Prostate gland (tissue), 2 donors: Measurements from ENCODE around the gene PDGFD. TPM values are rescaled to one million over a fixed set of nuclear protein-coding genes. Genes with fewer than 3 reads are reported as not detected.

Experiments
- DNase-seq: peaks from one replicate; pipeline ENCODE4 v3.0.0-alpha.2; 2019; ENCODE audit warnings: low spot score
- H3K27ac ChIP-seq, 2 donors: fragments of 200-600 bp; sonication (generic); 2 replicates each; pipeline ENCODE4 v1.5.1; 2017 to 2019
- H3K27me3 ChIP-seq: fragments of 200-600 bp; sonication (generic); replicated peaks from 2 replicates; pipeline ENCODE4 v1.5.1; 2019; ENCODE audit not compliant: insufficient read depth
- H3K36me3 ChIP-seq, 2 donors: fragments of 200-600 bp; sonication (generic); 1 replicate in 1 of 2; 2 replicates in 1 of 2; pipeline versions ENCODE4 v1.5.1 to v1.8.1; 2017 to 2019
- H3K4me1 ChIP-seq: fragments of 200-600 bp; sonication (generic); replicated peaks from 2 replicates; pipeline ENCODE4 v1.5.1; 2019
- H3K4me3 ChIP-seq, 2 donors: fragments of 200-600 bp; sonication (generic); 2 replicates each; pipeline ENCODE4 v1.5.1; 2017 to 2019
- H3K9me3 ChIP-seq: fragments of 200-600 bp; sonication (generic); 2 replicates; pipeline ENCODE4 v1.5.1; 2017
- CTCF ChIP-seq, 4 experiments: fragments of 200-600 bp in 2 of 4; fragments of 450-650 bp in 2 of 4; sonication (generic) in 2 of 4; IDR thresholded peaks; 1 replicate in 3 of 4; 2 replicates in 1 of 4; pipeline ENCODE4 v1.5.1; 2016 to 2019; ENCODE audit warnings: antibody characterized with exemption in 4 of 4, mild to moderate bottlenecking in 2 of 4, moderate library complexity in 2 of 4
- POLR2A ChIP-seq: fragments of 450-650 bp; IDR thresholded peaks from one replicate; pipeline ENCODE4 v1.6.1; 2016; ENCODE audit warnings: antibody characterized with exemption, mild to moderate bottlenecking
- POLR2AphosphoS5 ChIP-seq: sonication (generic); formaldehyde crosslinking; IDR thresholded peaks from one replicate; pipeline ENCODE4 v1.6.1; 2017; ENCODE audit warnings: antibody characterized with exemption
- WGBS: methylation state at CpG from one replicate; pipeline ENCODE4 v1.1.5; 2018; 5-methylcytosine and 5-hydroxymethylcytosine counted together
- intact Hi-C: fragments of 100-400 bp; cut with DNase I; formaldehyde crosslinking; loops from one replicate; pipeline ENCODE4 v1.14.2; 2022
- total RNA-seq, 2 donors: library from RNA; depleted of rRNA; stranded (reverse); fragments of >200 nt; gene quantifications; one replicate each; pipeline ENCODE4 v1.1.0, GENCODE V29; 2016

The PDGFD gene
- total RNA-seq, 2 donors from 2014 or later, result 12.6 to 19.4 TPM

GRCh38 chr11:103967985-103968384, 196.0 kb downstream of the PDGFD start:
- intact Hi-C loops, result no loop called here
- whole genome bisulfite sequencing, result 88% methylated on average over 8 of the region's 8 CpGs
- H3K9me3 ChIP-seq, result no peaks in the 10 kb centered on the region

GRCh38 chr11:103964390-103964789, 199.6 kb downstream of the PDGFD start:
- no peaks in the 10 kb centered on the region for H3K27me3 ChIP-seq
- H3K27ac ChIP-seq, result no peak overlapping the region
- TF ChIP-seq POLR2AphosphoS5 (no peak), POLR2A (no peak), CTCF (IDR thresholded peaks at IDR 0.05) (no peak)
- no peak for DNase-seq
- no peaks in the 10 kb centered on the region for H3K36me3 ChIP-seq
- intact Hi-C loops, result no loop called here
- no peaks in the 10 kb centered on the region for H3K4me1 ChIP-seq
- no peaks in the 10 kb centered on the region for H3K9me3 ChIP-seq
- no peak overlapping the region for H3K4me3 ChIP-seq

More at GRCh38 chr11:103967985-103968384, 196.0 kb downstream of the PDGFD start:
- no peak overlapping the region for H3K4me3 ChIP-seq
- H3K27ac ChIP-seq, result no peak overlapping the region
- no peaks in the 10 kb centered on the region for H3K27me3 ChIP-seq
- H3K36me3 ChIP-seq, result no peaks in the 10 kb centered on the region
- no peak for DNase-seq
- no peak for TF ChIP-seq POLR2A
- TF ChIP-seq POLR2AphosphoS5, result no peak
- TF ChIP-seq CTCF (IDR thresholded peaks at IDR 0.05), result no peak
- no peaks in the 10 kb centered on the region for H3K4me1 ChIP-seq

- intact Hi-C loops, result no loop called here
- H3K4me1 ChIP-seq, result no peaks in the 10 kb centered on the region
- no peak for DNase-seq
- H3K36me3 ChIP-seq, result no peaks in the 10 kb centered on the region
- no peak overlapping the region for H3K4me3 ChIP-seq
- H3K27me3 ChIP-seq, result no peaks in the 10 kb centered on the region
- no peaks in the 10 kb centered on the region for H3K9me3 ChIP-seq
- no peak overlapping the region for H3K27ac ChIP-seq
- WGBS, result 79% methylated on average over 2 of the region's 2 CpGs
- TF ChIP-seq POLR2AphosphoS5, result no peak
- no peak for TF ChIP-seq POLR2A
- no peak for TF ChIP-seq CTCF (IDR thresholded peaks at IDR 0.05)
Observed at GRCh38 chr11:103963648-103964047, 200.3 kb downstream of the PDGFD start.

- Histone ChIP-seq H3K27ac (no peak overlapping the region), H3K4me3 (no peak overlapping the region), H3K9me3 (no peaks in the 10 kb centered on the region), H3K4me1 (no peaks in the 10 kb centered on the region), H3K27me3 (no peaks in the 10 kb centered on the region), H3K36me3 (no peaks in the 10 kb centered on the region)
- TF ChIP-seq POLR2AphosphoS5, result no peak
- no peak for TF ChIP-seq CTCF (IDR thresholded peaks at IDR 0.05)
- intact Hi-C loops, result no loop called here
- no peak for DNase-seq
Observed at GRCh38 chr11:103961010-103961409, 202.9 kb downstream of the PDGFD start.

GRCh38 chr11:103960108-103960507, 203.8 kb downstream of the PDGFD start:
- WGBS, result 72% methylated on average over 2 of the region's 2 CpGs
- Histone ChIP-seq H3K36me3 (no peaks in the 10 kb centered on the region), H3K27ac (no peak overlapping the region), H3K4me3 (no peak overlapping the region), H3K9me3 (no peaks in the 10 kb centered on the region), H3K27me3 (no peaks in the 10 kb centered on the region), H3K4me1 (no peaks in the 10 kb centered on the region)
- no peak for TF ChIP-seq CTCF (IDR thresholded peaks at IDR 0.05)
- no peak for TF ChIP-seq POLR2A
- no peak for TF ChIP-seq POLR2AphosphoS5
- intact Hi-C loops, result no loop called here
- DNase-seq, result no peak
